NCI-H146 treated with DMSO at 0.1 percent for 48 hours (cell line): ENCODE results near the gene CALR3.
"Not testable (repeated sequence)": the region's sequence is repeated elsewhere in the genome, so short reads cannot be mapped to it uniquely, and the experiment has no call there.

Experiments
- DNase-seq: peaks from one replicate; lab custom pipeline; 2025; ENCODE audit not compliant: unreplicated experiment; lab: John Stamatoyannopoulos, UW

Gene CALR3

GRCh38 chr19:16497042-16497441, 1.1 kb upstream of the CALR3 start:
- no peak for DNase-seq

GRCh38 chr19:16496613-16496983, 631 bp upstream of the CALR3 start:
- no peak for DNase-seq

- DNase-seq = not testable (repeated sequence)
These were observed 9.5 kb downstream of the CALR3 start for GRCh38 chr19:16486476-16486875.

GRCh38 chr19:16482745-16483144, 13.2 kb downstream of the CALR3 start:
- DNase-seq = no peak

GRCh38 chr19:16477311-16477710, 18.7 kb downstream of the CALR3 start:
- DNase-seq = no peak

- DNase-seq = no peak
These were observed 19.6 kb downstream of the CALR3 start for GRCh38 chr19:16476401-16476800.

GRCh38 chr19:16473875-16474392, 22.0 kb downstream of the CALR3 start:
- DNase-seq = no peak

GRCh38 chr19:16472992-16473391, 23.0 kb downstream of the CALR3 start:
- no peak for DNase-seq

- not testable (repeated sequence) for DNase-seq
These were observed 23.4 kb downstream of the CALR3 start for GRCh38 chr19:16472559-16472899.

GRCh38 chr19:16470911-16471811, 24.8 kb downstream of the CALR3 start:
- DNase-seq = no peak

GRCh38 chr19:16470541-16470910, 25.4 kb downstream of the CALR3 start:
- DNase-seq = no peak

GRCh38 chr19:16467581-16467980, 28.4 kb downstream of the CALR3 start:
- no peak for DNase-seq

GRCh38 chr19:16466802-16467427, 29.1 kb downstream of the CALR3 start:
- not testable (repeated sequence) for DNase-seq

- DNase-seq = no peak
These were observed 30.7 kb downstream of the CALR3 start for GRCh38 chr19:16465239-16465638.

GRCh38 chr19:16463991-16464575, 31.9 kb downstream of the CALR3 start:
- DNase-seq = no peak

GRCh38 chr19:16463341-16463990, 32.5 kb downstream of the CALR3 start:
- no peak for DNase-seq

GRCh38 chr19:16462757-16463250, 33.2 kb downstream of the CALR3 start:
- no peak for DNase-seq

GRCh38 chr19:16461630-16462051, 34.3 kb downstream of the CALR3 start:
- DNase-seq = no peak

GRCh38 chr19:16460454-16460853, 35.5 kb downstream of the CALR3 start:
- no peak for DNase-seq

GRCh38 chr19:16459680-16460079, 36.3 kb downstream of the CALR3 start:
- DNase-seq = no peak
